ENCODE data around the gene ANKRD66.

The ANKRD66 gene

DNA sequence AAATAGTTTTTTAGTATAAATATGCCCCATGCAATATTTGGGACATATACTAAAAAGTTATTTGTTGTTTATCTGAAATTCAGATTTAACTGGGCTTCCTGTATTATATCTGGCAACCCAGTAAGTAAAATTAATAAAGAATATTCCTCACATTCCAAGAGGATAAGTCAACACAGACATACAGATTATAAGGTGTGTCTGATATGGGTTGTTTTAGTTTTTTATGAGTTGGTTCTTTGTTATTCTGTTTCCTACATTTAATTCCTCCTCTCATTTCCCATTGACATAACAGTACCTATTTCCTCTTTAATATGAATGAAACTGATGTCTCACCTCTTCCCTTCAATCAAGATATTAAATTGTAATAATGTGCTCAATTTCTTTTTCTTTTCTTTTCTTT, 9.8 kb upstream of the ANKRD66 start:
- no peaks in the 10 kb centered on the region for H3K27me3 ChIP-seq (ENCODE audit: insufficient read depth, low read length, poor library complexity, severe bottlenecking)
- no peaks in the 10 kb centered on the region for H3F3A ChIP-seq (ENCODE audit: low read depth)
- no peaks in the 10 kb centered on the region for H3K9me2 ChIP-seq (replicated peaks; ENCODE audit: low read depth, low read length)
- no peaks in the 10 kb centered on the region for H3K4me1 ChIP-seq (ENCODE audit: insufficient read depth, low read length, poor library complexity, severe bottlenecking)
- no peak overlapping the region for H3K4me3 ChIP-seq (ENCODE audit: low read length, poor library complexity, severe bottlenecking)
- TF ChIP-seq CTCF (conservative IDR thresholded peaks at IDR 0.05; ENCODE audit: low read length) (no peak), EZH2phosphoT487 (IDR thresholded peaks at IDR 0.05; ENCODE audit: borderline replicate concordance) (no peak)
- no peak overlapping the region for H2AFZ ChIP-seq (ENCODE audit: low read length)
- no peak overlapping the region for H3K9ac ChIP-seq (ENCODE audit: low read depth, low read length, poor library complexity, severe bottlenecking)
- no peaks in the 10 kb centered on the region for H3K9me3 ChIP-seq (ENCODE audit: insufficient read depth, low read depth, low read length)
- H3K36me3 ChIP-seq (ENCODE audit: insufficient read depth, low read length) = no peaks in the 10 kb centered on the region
- no peaks in the 10 kb centered on the region for H3K79me2 ChIP-seq (ENCODE audit: insufficient read depth, low read length)
- no peak overlapping the region for H3K4me2 ChIP-seq (ENCODE audit: low read depth, low read length, poor library complexity, severe bottlenecking)
- no peaks in the 10 kb centered on the region for H4K20me1 ChIP-seq (ENCODE audit: insufficient read depth, low read length, poor library complexity, severe bottlenecking)

- Histone ChIP-seq H3K4me1 (ENCODE audit: insufficient read depth, low read length, poor library complexity, severe bottlenecking) (no peaks in the 10 kb centered on the region), H3K79me2 (ENCODE audit: insufficient read depth, low read length) (no peaks in the 10 kb centered on the region), H3K4me2 (ENCODE audit: low read depth, low read length, poor library complexity, severe bottlenecking) (no peak overlapping the region), H2AFZ (ENCODE audit: low read length) (no peak overlapping the region), H3K9me2 (replicated peaks; ENCODE audit: low read depth, low read length) (no peaks in the 10 kb centered on the region), H3F3A (ENCODE audit: low read depth) (no peaks in the 10 kb centered on the region), H3K27me3 (ENCODE audit: insufficient read depth, low read length, poor library complexity, severe bottlenecking) (no peaks in the 10 kb centered on the region), H3K9ac (ENCODE audit: low read depth, low read length, poor library complexity, severe bottlenecking) (no peak overlapping the region), H3K36me3 (ENCODE audit: insufficient read depth, low read length) (no peaks in the 10 kb centered on the region), H3K4me3 (ENCODE audit: low read length, poor library complexity, severe bottlenecking) (no peak overlapping the region), H4K20me1 (ENCODE audit: insufficient read depth, low read length, poor library complexity, severe bottlenecking) (no peaks in the 10 kb centered on the region), H3K9me3 (ENCODE audit: insufficient read depth, low read depth, low read length) (no peaks in the 10 kb centered on the region)
- TF ChIP-seq CTCF (conservative IDR thresholded peaks at IDR 0.05; ENCODE audit: low read length) (no peak), EZH2phosphoT487 (IDR thresholded peaks at IDR 0.05; ENCODE audit: borderline replicate concordance) (no peak)
Measured at GRCh38 chr6:46741482-46741881, 5.3 kb upstream of the ANKRD66 start.

DNA sequence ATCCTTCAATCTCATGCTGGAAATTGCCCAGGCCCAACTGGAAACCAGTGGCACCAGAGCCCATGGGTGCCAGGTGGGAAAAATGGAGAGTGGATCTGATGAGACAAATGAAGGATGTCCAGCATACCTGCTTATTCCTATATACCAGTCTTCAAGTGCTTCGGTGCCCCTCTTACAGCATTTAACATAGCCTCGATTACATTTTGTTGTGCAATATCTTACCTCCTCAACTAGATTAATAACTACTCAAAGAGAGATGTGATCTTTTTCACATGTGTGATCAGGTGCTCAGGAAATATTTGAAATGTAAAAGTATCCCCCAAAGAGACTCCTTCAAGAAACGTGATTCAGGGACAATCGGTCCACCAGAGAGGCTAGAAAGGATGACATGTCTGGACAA, 4.8 kb upstream of the ANKRD66 start:
- Histone ChIP-seq H3K9me3 (ENCODE audit: insufficient read depth, low read depth, low read length) (no peaks in the 10 kb centered on the region), H3K36me3 (ENCODE audit: insufficient read depth, low read length) (no peaks in the 10 kb centered on the region), H2AFZ (ENCODE audit: low read length) (no peak overlapping the region), H3F3A (ENCODE audit: low read depth) (no peaks in the 10 kb centered on the region), H4K20me1 (ENCODE audit: insufficient read depth, low read length, poor library complexity, severe bottlenecking) (no peaks in the 10 kb centered on the region), H3K9ac (ENCODE audit: low read depth, low read length, poor library complexity, severe bottlenecking) (no peak overlapping the region), H3K4me2 (ENCODE audit: low read depth, low read length, poor library complexity, severe bottlenecking) (no peak overlapping the region), H3K4me3 (ENCODE audit: low read length, poor library complexity, severe bottlenecking) (no peak overlapping the region), H3K9me2 (replicated peaks; ENCODE audit: low read depth, low read length) (no peaks in the 10 kb centered on the region), H3K4me1 (ENCODE audit: insufficient read depth, low read length, poor library complexity, severe bottlenecking) (no peaks in the 10 kb centered on the region), H3K79me2 (ENCODE audit: insufficient read depth, low read length) (no peaks in the 10 kb centered on the region), H3K27me3 (ENCODE audit: insufficient read depth, low read length, poor library complexity, severe bottlenecking) (no peaks in the 10 kb centered on the region)
- TF ChIP-seq EZH2phosphoT487 (IDR thresholded peaks at IDR 0.05; ENCODE audit: borderline replicate concordance) = no peak
- no peak for TF ChIP-seq CTCF (conservative IDR thresholded peaks at IDR 0.05; ENCODE audit: low read length)
